Measurements from ENCODE around the gene EHF.

GRCh38 chr11:34595960-34596644 is 24.8 kb upstream of the EHF start:
- no peak for TF ChIP-seq ZNF610 (tag by site-specific recombination; IDR thresholded peaks at IDR 0.05; ENCODE audit: borderline replicate concordance)
- TF ChIP-seq PBX3 (CRISPR knock-in tag; IDR thresholded peaks at IDR 0.05) = no peak
- TF ChIP-seq SETDB1 (IDR thresholded peaks at IDR 0.05; ENCODE audit: insufficient read length, low read length) = no peak
- TF ChIP-seq ZNF843 (tag by site-specific recombination; IDR thresholded peaks at IDR 0.05) = no peak
- no peak for TF ChIP-seq CTCF (tag by site-specific recombination; IDR thresholded peaks at IDR 0.05)
